IMR-90 (cell line): ENCODE data around the gene CAMK2N1. TPM values are rescaled to one million over a fixed set of nuclear protein-coding genes. Genes with fewer than 3 reads are reported as not detected.

Source experiments
- ATAC-seq: fragments of 200-7000 bp; cut with Tn5 transposase; 2 replicates; pipeline ENCODE4 v1.9.1; 2020; ENCODE audit warnings: low read depth, mild to moderate bottlenecking, moderate library complexity
- BruUV-seq: library from RNA; stranded (reverse); fragments of 400-500 nt; replicated peaks from 2 replicates; lab custom pipeline; 2021; lab: Mats Ljungman, UMichigan
- CTCF ChIA-PET: fragments of 300-600 bp; formaldehyde crosslinking; extraction: SDS; loops from one replicate; lab custom pipeline; 2021; ENCODE audit warnings: antibody characterized with exemption; lab: Yijun Ruan, JAX
- POLR2A ChIA-PET: fragments of 300-600 bp; sonication (Branson Sonifier 250); formaldehyde crosslinking; loops from one replicate; lab custom pipeline; 2022; ENCODE audit warnings: antibody characterized with exemption; ENCODE audit not compliant: unreplicated experiment; lab: Charles Lee
- DNase-seq: peaks from one replicate; pipeline ENCODE4 v3.0.0; 2013
- H2AFZ ChIP-seq: replicated peaks from 2 replicates; pipeline ENCODE3; 2013; ENCODE audit warnings: low read length, mild to moderate bottlenecking; ENCODE audit not compliant: poor library complexity
- H2AK5ac ChIP-seq: 2 replicates; pipeline ENCODE4 v1.6.1; 2013; ENCODE audit warnings: low read depth, low read length, inconsistent platforms
- H2AK9ac ChIP-seq: replicated peaks from 2 replicates; pipeline ENCODE3; 2013; ENCODE audit warnings: mild to moderate bottlenecking, low read depth, low read length, moderate library complexity; ENCODE audit not compliant: poor library complexity
- H2BK120ac ChIP-seq: 2 replicates; pipeline ENCODE4 v1.6.1; 2013; ENCODE audit warnings: low read depth, low read length, inconsistent platforms
- H2BK15ac ChIP-seq: 3 replicates; pipeline ENCODE4 v1.6.1; 2013; ENCODE audit warnings: low read depth, low read length, inconsistent platforms
- H2BK20ac ChIP-seq: 2 replicates; pipeline ENCODE4 v1.6.1; 2013; ENCODE audit warnings: low read depth, mild to moderate bottlenecking, inconsistent platforms, low read length, moderate library complexity
- H2BK5ac ChIP-seq: 2 replicates; pipeline ENCODE4 v1.6.1; 2013; ENCODE audit warnings: mild to moderate bottlenecking, low read depth, low read length, inconsistent platforms; ENCODE audit not compliant: poor library complexity, severe bottlenecking
- H3K14ac ChIP-seq: replicated peaks from 2 replicates; pipeline ENCODE4 v1.6.1; 2013; ENCODE audit warnings: low read depth, low read length, inconsistent platforms
- H3K18ac ChIP-seq: 2 replicates; pipeline ENCODE4 v1.6.1; 2013; ENCODE audit warnings: low read depth, low read length, control low read depth
- H3K23ac ChIP-seq: 2 replicates; pipeline ENCODE4 v1.6.1; 2013; ENCODE audit warnings: low read depth, low read length, inconsistent platforms
- H3K27ac ChIP-seq: 2 replicates; pipeline ENCODE4 v1.5.1; 2013; ENCODE audit warnings: mild to moderate bottlenecking, control low read depth, low read length; ENCODE audit not compliant: insufficient read depth
- H3K27me3 ChIP-seq: 2 replicates; pipeline ENCODE4 v1.6.1; 2013; ENCODE audit warnings: low read length; ENCODE audit not compliant: control insufficient read depth, insufficient read depth
- H3K36me3 ChIP-seq: 2 replicates; pipeline ENCODE4 v1.6.1; 2013; ENCODE audit warnings: low read length, mixed read lengths; ENCODE audit not compliant: control insufficient read depth, insufficient read depth
- H3K4ac ChIP-seq: 2 replicates; pipeline ENCODE4 v1.6.1; 2013; ENCODE audit warnings: low read depth, low read length, inconsistent platforms
- H3K4me1 ChIP-seq: 2 replicates; pipeline ENCODE4 v1.6.1; 2013; ENCODE audit warnings: low read length, mixed read lengths; ENCODE audit not compliant: control insufficient read depth, insufficient read depth
- H3K4me2 ChIP-seq: 2 replicates; pipeline ENCODE4 v1.6.1; 2013; ENCODE audit warnings: low read depth, mild to moderate bottlenecking, control low read depth, low read length, moderate library complexity
- H3K4me3 ChIP-seq: 2 replicates; pipeline ENCODE4 v1.5.1; 2013; ENCODE audit warnings: low read depth, mild to moderate bottlenecking, control low read depth, low read length, moderate library complexity; ENCODE audit not compliant: insufficient read depth
- H3K56ac ChIP-seq: 2 replicates; pipeline ENCODE4 v1.6.1; 2013; ENCODE audit warnings: low read length, inconsistent platforms; ENCODE audit not compliant: insufficient read depth; ENCODE audit errors: extremely low read depth
- H3K79me1 ChIP-seq, 2 experiments: 2 replicates each; pipeline ENCODE4 v1.6.1; 2013; ENCODE audit warnings: low read length in 2 of 2, inconsistent platforms in 1 of 2, low read depth in 1 of 2
- H3K9ac ChIP-seq: 2 replicates; pipeline ENCODE4 v1.6.1; 2013; ENCODE audit warnings: low read depth, low read length, control low read depth
- H3K9me1 ChIP-seq: 2 replicates; pipeline ENCODE4 v1.6.1; 2013; ENCODE audit warnings: low read length, inconsistent platforms; ENCODE audit not compliant: insufficient read depth
- H3K9me3 ChIP-seq: 2 replicates; pipeline ENCODE4 v1.6.1; 2013; ENCODE audit warnings: low read length; ENCODE audit not compliant: control insufficient read depth, insufficient read depth
- H4K20me1 ChIP-seq: 2 replicates; pipeline ENCODE4 v1.6.1; 2013; ENCODE audit warnings: low read length, inconsistent platforms; ENCODE audit not compliant: insufficient read depth
- H4K5ac ChIP-seq: 2 replicates; pipeline ENCODE4 v1.6.1; 2013; ENCODE audit warnings: mild to moderate bottlenecking, low read depth, low read length, control low read depth
- H4K8ac ChIP-seq, 2 experiments: 2 replicates each; pipeline ENCODE4 v1.6.1; 2013; ENCODE audit warnings: low read depth in 2 of 2, low read length in 2 of 2, control low read depth in 1 of 2, inconsistent platforms in 1 of 2
- H4K91ac ChIP-seq: 2 replicates; pipeline ENCODE4 v1.6.1; 2013; ENCODE audit warnings: low read depth, low read length, inconsistent platforms; ENCODE audit not compliant: insufficient read depth
- NFE2L2 ChIP-seq: fragments of 150-350 bp; IDR thresholded peaks from 2 replicates; pipeline ENCODE4 v1.6.1; 2016; ENCODE audit warnings: low read depth, mild to moderate bottlenecking, low read length
- WGBS, 2 experiments: methylation state at CpG; one replicate each; pipeline versions ENCODE4 v1.1.5 to v1.1.7; 2013; ENCODE audit warnings: missing lambda C conversion rate in 2 of 2; ENCODE audit not compliant: insufficient read length in 1 of 2; ENCODE audit errors: extremely low coverage in 2 of 2; 5-methylcytosine and 5-hydroxymethylcytosine counted together
- dilution Hi-C: fragments of 300-500 bp; cut with HindIII; formaldehyde crosslinking; loops from one replicate; pipeline ENCODE4 v1.14.3; 2018; ENCODE audit warnings: low sequenced_read_pairs; ENCODE audit not compliant: unreplicated experiment
- in situ Hi-C: fragments of 300-500 bp; cut with MboI; formaldehyde crosslinking; loops from 3 replicates; pipeline ENCODE4 v1.14.3; 2019; ENCODE audit warnings: low sequenced_read_pairs, inconsistent platforms, mixed read lengths
- intact Hi-C: fragments of 100-400 bp; cut with micrococcal nuclease; formaldehyde crosslinking; loops from 2 replicates; pipeline ENCODE4 v1.10.0; 2022
- polyA plus RNA-seq, 3 experiments: library from polyadenylated mRNA; depleted of rRNA; stranded (reverse); fragments of >200 nt; gene quantifications; 2 replicates each; pipeline ENCODE4 v1.2.3, GENCODE V29; 2012; ENCODE audit warnings: low replicate concordance in 1 of 3
- total RNA-seq: library from RNA; depleted of rRNA; stranded (reverse); fragments of >200 nt; gene quantifications from 2 replicates; pipeline ENCODE4 v1.2.3, GENCODE V29; 2012
- TF ChIP-seq, protein P1 (sequence below): conservative IDR thresholded peaks from 2 replicates; pipeline ENCODE4 v1.5.1; 2012; ENCODE audit warnings: mild to moderate bottlenecking, low read depth, low read length, improper control_type of control experiment

CAMK2N1 gene
- total and polyA plus RNA-seq, 2 of the 4 experiments (the other 2 are of a cell fraction): 10.2 to 44.4 TPM

DNA sequence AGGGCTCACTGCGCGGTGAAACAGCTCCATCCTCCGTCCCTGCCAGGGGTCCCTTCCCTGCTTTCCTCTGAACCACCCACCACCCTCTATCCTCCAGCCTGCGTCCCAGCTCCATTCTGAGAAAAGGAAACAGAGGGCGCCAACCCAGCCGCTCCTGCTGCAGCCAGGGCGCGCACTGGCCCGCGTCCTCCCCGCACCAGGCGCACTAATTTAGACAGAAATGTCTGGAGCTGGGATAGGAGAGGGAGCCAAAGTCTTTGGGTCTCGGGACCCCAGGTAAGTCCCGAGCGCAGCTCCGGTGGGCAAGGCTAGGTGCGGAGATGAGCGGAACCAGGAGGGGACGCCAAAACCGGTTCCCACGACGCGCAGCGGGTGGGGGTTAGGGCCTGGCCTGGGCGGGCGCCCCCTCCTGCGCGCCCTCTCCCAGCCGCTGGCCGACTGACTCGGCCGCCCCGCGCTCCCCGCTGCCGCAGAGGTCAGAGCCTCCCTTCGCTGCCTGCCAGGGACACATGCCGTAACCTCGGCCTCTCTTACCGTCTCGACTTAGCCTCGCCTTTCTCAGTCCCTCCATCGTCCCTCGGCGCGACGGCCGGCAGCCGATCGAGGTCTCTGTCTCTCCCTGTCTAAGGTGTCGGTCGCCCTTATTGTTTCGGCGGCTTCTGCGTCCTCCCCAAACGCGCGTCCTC, 2.0 kb downstream of the CAMK2N1 start:
- peak overlapping the region; percentile 89 for H3K56ac ChIP-seq
- in situ Hi-C loops: no loop called here
- peak overlapping the region; percentile 45; the same call in 1 of the 3 replicates for H2BK15ac ChIP-seq
- peak overlapping the region; percentile 90 for H2BK120ac ChIP-seq
- peaks cover 12% of the 10 kb centered on the region; the same call in 1 of the 2 replicates for H3K36me3 ChIP-seq
- dilution Hi-C loops: no loop called here
- peak overlapping the region; percentile 100 for H3K27ac ChIP-seq
- no peak for ATAC-seq
- CTCF ChIA-PET: interaction anchor here (0.7 to 1.2 kb wide), 4 partner anchors 10 to 305 kb away, joined by 3 read pairs; no protein-coding TSS in a partner anchor
- H2AK9ac ChIP-seq: peak overlapping the region; percentile 89
- H4K91ac ChIP-seq: peak overlapping the region; percentile 80
- peak overlapping the region; percentile 39 to 82; a peak in 3 of 4 replicates for H4K8ac ChIP-seq
- H3K9me1 ChIP-seq: peaks cover 22% of the 10 kb centered on the region
- H3K9me3 ChIP-seq: no peaks in the 10 kb centered on the region
- H3K4ac ChIP-seq: peak overlapping the region; percentile 96
- 0% methylated on average over 46 of the region's 58 CpGs; no CpG with 5 or more reads in 1 of the 2 experiments for WGBS, 2 experiments
- intact Hi-C loops: loop anchor here (5.0 kb wide), 1 partner anchor 57 kb away; no protein-coding TSS in a partner anchor
- DNase-seq: peak; percentile 22
- peak overlapping the region; percentile 90 for H3K14ac ChIP-seq
- H3K79me1 ChIP-seq: peaks cover 10 to 40% of the 10 kb centered on the region in 2 experiments; a peak in 3 of 4 replicates
- peak overlapping the region; percentile 99 for H3K4me3 ChIP-seq
- peaks cover 29% of the 10 kb centered on the region for H3K4me1 ChIP-seq
- peak overlapping the region; percentile 65 for H2AK5ac ChIP-seq
- BruUV-seq: no TSS peak
- H2BK20ac ChIP-seq: peak overlapping the region; percentile 53; the same call in 1 of the 2 replicates
- H4K5ac ChIP-seq: peak overlapping the region; percentile 89
- POLR2A ChIA-PET: interaction anchor here (1.0 kb wide), 1 partner anchor 11 kb away, joined by 3 read pairs; no protein-coding TSS in a partner anchor
- H2BK5ac ChIP-seq: peak overlapping the region; percentile 91
- peak overlapping the region; percentile 100 for H3K9ac ChIP-seq
- TF ChIP-seq, protein P1, sequence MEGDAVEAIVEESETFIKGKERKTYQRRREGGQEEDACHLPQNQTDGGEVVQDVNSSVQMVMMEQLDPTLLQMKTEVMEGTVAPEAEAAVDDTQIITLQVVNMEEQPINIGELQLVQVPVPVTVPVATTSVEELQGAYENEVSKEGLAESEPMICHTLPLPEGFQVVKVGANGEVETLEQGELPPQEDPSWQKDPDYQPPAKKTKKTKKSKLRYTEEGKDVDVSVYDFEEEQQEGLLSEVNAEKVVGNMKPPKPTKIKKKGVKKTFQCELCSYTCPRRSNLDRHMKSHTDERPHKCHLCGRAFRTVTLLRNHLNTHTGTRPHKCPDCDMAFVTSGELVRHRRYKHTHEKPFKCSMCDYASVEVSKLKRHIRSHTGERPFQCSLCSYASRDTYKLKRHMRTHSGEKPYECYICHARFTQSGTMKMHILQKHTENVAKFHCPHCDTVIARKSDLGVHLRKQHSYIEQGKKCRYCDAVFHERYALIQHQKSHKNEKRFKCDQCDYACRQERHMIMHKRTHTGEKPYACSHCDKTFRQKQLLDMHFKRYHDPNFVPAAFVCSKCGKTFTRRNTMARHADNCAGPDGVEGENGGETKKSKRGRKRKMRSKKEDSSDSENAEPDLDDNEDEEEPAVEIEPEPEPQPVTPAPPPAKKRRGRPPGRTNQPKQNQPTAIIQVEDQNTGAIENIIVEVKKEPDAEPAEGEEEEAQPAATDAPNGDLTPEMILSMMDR: 0 out of 2 replicates have a peak, but pooled peaks have one; percentile 6
- no peak for TF ChIP-seq NFE2L2
- H2AFZ ChIP-seq: peak overlapping the region; percentile 66
- peak overlapping the region; percentile 98 for H3K23ac ChIP-seq
- H3K27me3 ChIP-seq: no peaks in the 10 kb centered on the region
- H3K4me2 ChIP-seq: peak overlapping the region; percentile 91
- peak overlapping the region; percentile 95 for H3K18ac ChIP-seq
- peaks cover 28% of the 10 kb centered on the region for H4K20me1 ChIP-seq
